Ovary (tissue), 3 donors: ENCODE data around the gene PDZD4.

Experiments
- CTCF ChIP-seq, 3 donors: fragments of 450-650 bp in 2 of 3; fragments of 200-600 bp in 1 of 3; IDR thresholded peaks; one replicate each; pipeline versions ENCODE4 v1.5.1 to v1.8.0; 2016 to 2022; ENCODE audit warnings: antibody characterized with exemption in 3 of 3, mild to moderate bottlenecking in 1 of 3
- POLR2A ChIP-seq: fragments of 450-650 bp; IDR thresholded peaks from one replicate; pipeline ENCODE4 v1.6.1; 2017; ENCODE audit warnings: antibody characterized with exemption, mild to moderate bottlenecking, moderate library complexity
- donor health status: DM: no; HTN: no; CAD: no.

GRCh38 chrX:153873282-153874084 is 43.1 kb upstream of the PDZD4 start:
- TF ChIP-seq CTCF (IDR thresholded peaks at IDR 0.05) (no peak), POLR2A (no peak)
